IMR-90 (cell line): ENCODE results near the gene MTX3. TPM values are rescaled to one million over a fixed set of nuclear protein-coding genes. Genes with fewer than 3 reads are reported as not detected.

ENCODE experiments used
- ATAC-seq: fragments of 200-7000 bp; cut with Tn5 transposase; 2 replicates; pipeline ENCODE4 v1.9.1; 2020; ENCODE audit warnings: low read depth, mild to moderate bottlenecking, moderate library complexity
- BruUV-seq: library from RNA; stranded (reverse); fragments of 400-500 nt; replicated peaks from 2 replicates; lab custom pipeline; 2021; lab: Mats Ljungman, UMichigan
- CTCF ChIA-PET: fragments of 300-600 bp; formaldehyde crosslinking; extraction: SDS; loops from one replicate; lab custom pipeline; 2021; ENCODE audit warnings: antibody characterized with exemption; lab: Yijun Ruan, JAX
- POLR2A ChIA-PET: fragments of 300-600 bp; sonication (Branson Sonifier 250); formaldehyde crosslinking; loops from one replicate; lab custom pipeline; 2022; ENCODE audit warnings: antibody characterized with exemption; ENCODE audit not compliant: unreplicated experiment; lab: Charles Lee
- DNase-seq: peaks from one replicate; pipeline ENCODE4 v3.0.0; 2013
- H2AFZ ChIP-seq: replicated peaks from 2 replicates; pipeline ENCODE3; 2013; ENCODE audit warnings: low read length, mild to moderate bottlenecking; ENCODE audit not compliant: poor library complexity
- H2AK5ac ChIP-seq: 2 replicates; pipeline ENCODE4 v1.6.1; 2013; ENCODE audit warnings: low read depth, low read length, inconsistent platforms
- H2AK9ac ChIP-seq: replicated peaks from 2 replicates; pipeline ENCODE3; 2013; ENCODE audit warnings: mild to moderate bottlenecking, low read depth, low read length, moderate library complexity; ENCODE audit not compliant: poor library complexity
- H2BK120ac ChIP-seq: 2 replicates; pipeline ENCODE4 v1.6.1; 2013; ENCODE audit warnings: low read depth, low read length, inconsistent platforms
- H2BK15ac ChIP-seq: 3 replicates; pipeline ENCODE4 v1.6.1; 2013; ENCODE audit warnings: low read depth, low read length, inconsistent platforms
- H2BK20ac ChIP-seq: 2 replicates; pipeline ENCODE4 v1.6.1; 2013; ENCODE audit warnings: low read depth, mild to moderate bottlenecking, inconsistent platforms, low read length, moderate library complexity
- H2BK5ac ChIP-seq: 2 replicates; pipeline ENCODE4 v1.6.1; 2013; ENCODE audit warnings: mild to moderate bottlenecking, low read depth, low read length, inconsistent platforms; ENCODE audit not compliant: poor library complexity, severe bottlenecking
- H3K14ac ChIP-seq: replicated peaks from 2 replicates; pipeline ENCODE4 v1.6.1; 2013; ENCODE audit warnings: low read depth, low read length, inconsistent platforms
- H3K18ac ChIP-seq: 2 replicates; pipeline ENCODE4 v1.6.1; 2013; ENCODE audit warnings: low read depth, low read length, control low read depth
- H3K23ac ChIP-seq: 2 replicates; pipeline ENCODE4 v1.6.1; 2013; ENCODE audit warnings: low read depth, low read length, inconsistent platforms
- H3K27ac ChIP-seq: 2 replicates; pipeline ENCODE4 v1.5.1; 2013; ENCODE audit warnings: mild to moderate bottlenecking, control low read depth, low read length; ENCODE audit not compliant: insufficient read depth
- H3K27me3 ChIP-seq: 2 replicates; pipeline ENCODE4 v1.6.1; 2013; ENCODE audit warnings: low read length; ENCODE audit not compliant: control insufficient read depth, insufficient read depth
- H3K36me3 ChIP-seq: 2 replicates; pipeline ENCODE4 v1.6.1; 2013; ENCODE audit warnings: low read length, mixed read lengths; ENCODE audit not compliant: control insufficient read depth, insufficient read depth
- H3K4ac ChIP-seq: 2 replicates; pipeline ENCODE4 v1.6.1; 2013; ENCODE audit warnings: low read depth, low read length, inconsistent platforms
- H3K4me1 ChIP-seq: 2 replicates; pipeline ENCODE4 v1.6.1; 2013; ENCODE audit warnings: low read length, mixed read lengths; ENCODE audit not compliant: control insufficient read depth, insufficient read depth
- H3K4me2 ChIP-seq: 2 replicates; pipeline ENCODE4 v1.6.1; 2013; ENCODE audit warnings: low read depth, mild to moderate bottlenecking, control low read depth, low read length, moderate library complexity
- H3K4me3 ChIP-seq: 2 replicates; pipeline ENCODE4 v1.5.1; 2013; ENCODE audit warnings: low read depth, mild to moderate bottlenecking, control low read depth, low read length, moderate library complexity; ENCODE audit not compliant: insufficient read depth
- H3K56ac ChIP-seq: 2 replicates; pipeline ENCODE4 v1.6.1; 2013; ENCODE audit warnings: low read length, inconsistent platforms; ENCODE audit not compliant: insufficient read depth; ENCODE audit errors: extremely low read depth
- H3K79me1 ChIP-seq, 2 experiments: 2 replicates each; pipeline ENCODE4 v1.6.1; 2013; ENCODE audit warnings: low read length in 2 of 2, inconsistent platforms in 1 of 2, low read depth in 1 of 2
- H3K9ac ChIP-seq: 2 replicates; pipeline ENCODE4 v1.6.1; 2013; ENCODE audit warnings: low read depth, low read length, control low read depth
- H3K9me1 ChIP-seq: 2 replicates; pipeline ENCODE4 v1.6.1; 2013; ENCODE audit warnings: low read length, inconsistent platforms; ENCODE audit not compliant: insufficient read depth
- H3K9me3 ChIP-seq: 2 replicates; pipeline ENCODE4 v1.6.1; 2013; ENCODE audit warnings: low read length; ENCODE audit not compliant: control insufficient read depth, insufficient read depth
- H4K20me1 ChIP-seq: 2 replicates; pipeline ENCODE4 v1.6.1; 2013; ENCODE audit warnings: low read length, inconsistent platforms; ENCODE audit not compliant: insufficient read depth
- H4K5ac ChIP-seq: 2 replicates; pipeline ENCODE4 v1.6.1; 2013; ENCODE audit warnings: mild to moderate bottlenecking, low read depth, low read length, control low read depth
- H4K8ac ChIP-seq, 2 experiments: 2 replicates each; pipeline ENCODE4 v1.6.1; 2013; ENCODE audit warnings: low read depth in 2 of 2, low read length in 2 of 2, control low read depth in 1 of 2, inconsistent platforms in 1 of 2
- H4K91ac ChIP-seq: 2 replicates; pipeline ENCODE4 v1.6.1; 2013; ENCODE audit warnings: low read depth, low read length, inconsistent platforms; ENCODE audit not compliant: insufficient read depth
- CEBPB ChIP-seq: IDR thresholded peaks from 2 replicates; pipeline ENCODE4 v1.6.1; 2012; ENCODE audit warnings: low read depth, low read length, improper control_type of control experiment
- CHD1 ChIP-seq: IDR thresholded peaks from 2 replicates; pipeline ENCODE4 v1.6.1; 2012; ENCODE audit warnings: low read depth, low read length, improper control_type of control experiment
- CTCF ChIP-seq: conservative IDR thresholded peaks from 2 replicates; pipeline ENCODE4 v1.5.1; 2012; ENCODE audit warnings: mild to moderate bottlenecking, low read depth, low read length, improper control_type of control experiment
- MAZ ChIP-seq: IDR thresholded peaks from 2 replicates; pipeline ENCODE4 v1.6.1; 2012; ENCODE audit warnings: low read depth, mild to moderate bottlenecking, low read length, improper control_type of control experiment, moderate library complexity, borderline replicate concordance
- MXI1 ChIP-seq: IDR thresholded peaks from 2 replicates; pipeline ENCODE4 v1.6.1; 2012; ENCODE audit warnings: low read depth, mild to moderate bottlenecking, low read length, moderate library complexity, borderline replicate concordance
- WGBS, 2 experiments: methylation state at CpG; one replicate each; pipeline versions ENCODE4 v1.1.5 to v1.1.7; 2013; ENCODE audit warnings: missing lambda C conversion rate in 2 of 2; ENCODE audit not compliant: insufficient read length in 1 of 2; ENCODE audit errors: extremely low coverage in 2 of 2; 5-methylcytosine and 5-hydroxymethylcytosine counted together
- dilution Hi-C: fragments of 300-500 bp; cut with HindIII; formaldehyde crosslinking; loops from one replicate; pipeline ENCODE4 v1.14.3; 2018; ENCODE audit warnings: low sequenced_read_pairs; ENCODE audit not compliant: unreplicated experiment
- in situ Hi-C: fragments of 300-500 bp; cut with MboI; formaldehyde crosslinking; loops from 3 replicates; pipeline ENCODE4 v1.14.3; 2019; ENCODE audit warnings: low sequenced_read_pairs, inconsistent platforms, mixed read lengths
- intact Hi-C: fragments of 100-400 bp; cut with micrococcal nuclease; formaldehyde crosslinking; loops from 2 replicates; pipeline ENCODE4 v1.10.0; 2022
- polyA plus RNA-seq, 3 experiments: library from polyadenylated mRNA; depleted of rRNA; stranded (reverse); fragments of >200 nt; gene quantifications; 2 replicates each; pipeline ENCODE4 v1.2.3, GENCODE V29; 2012; ENCODE audit warnings: low replicate concordance in 1 of 3
- total RNA-seq: library from RNA; depleted of rRNA; stranded (reverse); fragments of >200 nt; gene quantifications from 2 replicates; pipeline ENCODE4 v1.2.3, GENCODE V29; 2012

The MTX3 gene
- total and polyA plus RNA-seq, 2 of the 4 experiments (the other 2 are of a cell fraction), result 6.6 to 12.7 TPM

GRCh38 chr5:79976759-79977515 lies 14.1 kb downstream of the MTX3 start:
- in situ Hi-C loops, result no loop called here
- Histone ChIP-seq H3K14ac (no peak overlapping the region), H3K9me1 (peaks cover 3% of the 10 kb centered on the region; the same call in 1 of the 2 replicates), H2AK9ac (no peak overlapping the region), H2BK15ac (no peak overlapping the region), H2BK120ac (no peak overlapping the region), H3K27ac (peak overlapping the region; percentile 66; the same call in 1 of the 2 replicates), H2BK5ac (peak overlapping the region; percentile 15), H4K8ac (no peak overlapping the region), H2AFZ (no peak overlapping the region), H3K4me3 (no peak overlapping the region), H3K9me3 (no peaks in the 10 kb centered on the region), H4K20me1 (no peaks in the 10 kb centered on the region), H3K27me3 (no peaks in the 10 kb centered on the region), H3K4me1 (peaks cover 14% of the 10 kb centered on the region), H3K36me3 (peaks cover 10% of the 10 kb centered on the region), H2BK20ac (0 out of 2 replicates have a peak overlapping the region, but pooled peaks have one; percentile 29), H3K56ac (no peak overlapping the region), H3K18ac (peak overlapping the region; percentile 73; the same call in 1 of the 2 replicates), H4K5ac (peak overlapping the region; percentile 32; the same call in 1 of the 2 replicates), H3K9ac (no peak overlapping the region), H3K4ac (no peak overlapping the region), H3K23ac (no peak overlapping the region), H3K4me2 (no peak overlapping the region), H2AK5ac (no peak overlapping the region), H3K79me1 (peaks cover 0 to 7% of the 10 kb centered on the region in 2 experiments; a peak in 2 of 4 replicates), H4K91ac (no peak overlapping the region)
- peak; percentile 44 for DNase-seq
- ChIA-PET POLR2A (interaction anchor here (0.5 kb wide), 1 partner anchor 13 kb away, joined by 3 read pairs; no protein-coding TSS in a partner anchor), CTCF (interaction anchor here (0.6 kb wide), 1 partner anchor 1014 kb away, joined by 3 read pairs; no protein-coding TSS in a partner anchor)
- dilution Hi-C loops, result no loop called here
- no peak for TF ChIP-seq MAZ
- TF ChIP-seq CTCF, result no peak
- TF ChIP-seq MXI1, result no peak
- no peak for TF ChIP-seq CHD1
- TF ChIP-seq CEBPB, result peak; percentile 74; the same call in 1 of the 2 replicates
- intact Hi-C loops, result no loop called here
- no CpG with 5 or more reads among the region's 7 CpGs for WGBS, 2 experiments
- peak; percentile 63 for ATAC-seq
- no TSS peak for BruUV-seq
